ENCODE measurements around the gene NUCB2.

The NUCB2 gene

DNA sequence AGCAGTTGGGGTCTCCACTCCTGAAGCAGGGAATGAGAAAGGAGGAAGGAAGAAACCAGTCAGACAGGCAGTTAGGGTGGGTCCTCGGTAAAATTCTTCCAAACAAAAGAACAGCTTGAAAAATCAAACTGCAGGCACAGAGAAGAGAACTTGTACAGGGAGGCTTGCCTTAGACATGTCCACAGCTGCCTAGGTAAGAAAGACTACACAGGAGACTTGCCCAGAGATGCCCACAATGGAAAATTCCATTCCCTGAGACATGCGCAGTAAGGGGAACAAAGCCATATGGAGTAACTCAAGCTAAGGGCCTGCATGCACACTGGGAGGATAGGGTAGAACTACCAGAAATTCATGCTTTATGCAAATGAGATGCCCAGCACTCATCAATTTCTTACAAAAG lies 102.1 kb downstream of the NUCB2 start:
- TF ChIP-seq SPI1 (IDR thresholded peaks at IDR 0.05; ENCODE audit: borderline replicate concordance, low read depth) (no peak), REST (IDR thresholded peaks at IDR 0.05; ENCODE audit: insufficient replicate concordance, low read depth) (no peak), GABPA (IDR thresholded peaks at IDR 0.05; ENCODE audit: low read depth) (no peak), POLR2AphosphoS5 (IDR thresholded peaks at IDR 0.05; ENCODE audit: low read depth) (no peak)
- TF ChIP-seq, protein P1, sequence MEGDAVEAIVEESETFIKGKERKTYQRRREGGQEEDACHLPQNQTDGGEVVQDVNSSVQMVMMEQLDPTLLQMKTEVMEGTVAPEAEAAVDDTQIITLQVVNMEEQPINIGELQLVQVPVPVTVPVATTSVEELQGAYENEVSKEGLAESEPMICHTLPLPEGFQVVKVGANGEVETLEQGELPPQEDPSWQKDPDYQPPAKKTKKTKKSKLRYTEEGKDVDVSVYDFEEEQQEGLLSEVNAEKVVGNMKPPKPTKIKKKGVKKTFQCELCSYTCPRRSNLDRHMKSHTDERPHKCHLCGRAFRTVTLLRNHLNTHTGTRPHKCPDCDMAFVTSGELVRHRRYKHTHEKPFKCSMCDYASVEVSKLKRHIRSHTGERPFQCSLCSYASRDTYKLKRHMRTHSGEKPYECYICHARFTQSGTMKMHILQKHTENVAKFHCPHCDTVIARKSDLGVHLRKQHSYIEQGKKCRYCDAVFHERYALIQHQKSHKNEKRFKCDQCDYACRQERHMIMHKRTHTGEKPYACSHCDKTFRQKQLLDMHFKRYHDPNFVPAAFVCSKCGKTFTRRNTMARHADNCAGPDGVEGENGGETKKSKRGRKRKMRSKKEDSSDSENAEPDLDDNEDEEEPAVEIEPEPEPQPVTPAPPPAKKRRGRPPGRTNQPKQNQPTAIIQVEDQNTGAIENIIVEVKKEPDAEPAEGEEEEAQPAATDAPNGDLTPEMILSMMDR (IDR thresholded peaks at IDR 0.05; ENCODE audit: insufficient read depth, low read length), result no peak
- DNase-seq (ENCODE audit: low read depth in 1 of 2, low spot score in 1 of 2), result no peak
- no peak overlapping the region for H3K27ac ChIP-seq (replicated peaks)
- no peaks in the 10 kb centered on the region for H3K27me3 ChIP-seq (ENCODE audit: insufficient read depth, poor library complexity, severe bottlenecking)
- no peak overlapping the region for H3K4me3 ChIP-seq (replicated peaks; ENCODE audit: insufficient read depth, low read length)

DNA sequence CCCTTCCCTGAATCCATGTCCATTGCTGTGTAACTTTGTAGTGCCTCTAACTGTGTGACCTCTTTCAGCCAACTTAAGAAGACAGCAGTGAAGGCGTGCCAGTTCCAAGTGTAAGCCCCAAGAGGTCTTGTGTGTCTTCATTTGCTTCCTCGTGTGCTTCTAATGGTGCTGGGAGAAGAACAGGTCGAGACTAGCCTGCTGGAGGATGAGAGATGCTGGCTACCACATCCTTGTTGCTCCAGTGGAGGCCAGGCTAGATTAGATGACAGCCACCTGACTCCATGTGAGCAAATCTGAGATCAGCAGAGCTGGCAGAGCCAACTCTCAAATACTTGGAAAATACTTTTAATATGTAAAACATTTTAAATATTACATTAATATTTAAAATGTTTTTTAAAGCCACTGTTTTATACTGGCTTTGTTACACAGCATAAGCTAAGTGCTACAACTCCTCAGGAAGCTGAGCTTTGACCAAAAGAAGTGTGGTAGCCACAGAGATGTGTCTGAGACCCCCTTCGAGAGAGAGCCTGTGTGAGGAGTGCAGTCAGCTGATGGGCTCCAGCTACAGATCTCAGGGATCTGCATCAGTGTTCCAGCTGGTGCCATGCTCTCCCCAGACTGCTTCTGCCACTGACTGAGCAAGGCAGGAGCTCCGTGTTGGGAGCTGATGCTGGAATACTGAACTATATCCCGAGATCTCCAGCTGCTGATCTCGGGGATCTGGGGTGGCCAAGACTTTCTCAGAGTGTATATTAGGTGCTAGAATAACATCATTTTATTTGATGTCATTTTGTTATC lies 103.0 kb downstream of the NUCB2 start:
- TF ChIP-seq GABPA (IDR thresholded peaks at IDR 0.05; ENCODE audit: low read depth), result no peak
- no peak for TF ChIP-seq SPI1 (IDR thresholded peaks at IDR 0.05; ENCODE audit: borderline replicate concordance, low read depth)
- TF ChIP-seq REST (IDR thresholded peaks at IDR 0.05; ENCODE audit: insufficient replicate concordance, low read depth), result no peak
- no peak for TF ChIP-seq POLR2AphosphoS5 (IDR thresholded peaks at IDR 0.05; ENCODE audit: low read depth)
- TF ChIP-seq, protein P1 (IDR thresholded peaks at IDR 0.05; ENCODE audit: insufficient read depth, low read length), result no peak
- no peak for DNase-seq (ENCODE audit: low read depth in 1 of 2, low spot score in 1 of 2)
- no peak overlapping the region for H3K4me3 ChIP-seq (replicated peaks; ENCODE audit: insufficient read depth, low read length)
- H3K27me3 ChIP-seq (ENCODE audit: insufficient read depth, poor library complexity, severe bottlenecking), result no peaks in the 10 kb centered on the region
- H3K27ac ChIP-seq (replicated peaks), result no peak overlapping the region

- no peak overlapping the region for H3K27ac ChIP-seq (replicated peaks)
- TF ChIP-seq GABPA (IDR thresholded peaks at IDR 0.05; ENCODE audit: low read depth) (no peak), POLR2AphosphoS5 (IDR thresholded peaks at IDR 0.05; ENCODE audit: low read depth) (no peak), REST (IDR thresholded peaks at IDR 0.05; ENCODE audit: insufficient replicate concordance, low read depth) (no peak), SPI1 (IDR thresholded peaks at IDR 0.05; ENCODE audit: borderline replicate concordance, low read depth) (no peak)
- TF ChIP-seq, protein P1 (IDR thresholded peaks at IDR 0.05; ENCODE audit: insufficient read depth, low read length), result no peak
- H3K4me3 ChIP-seq (replicated peaks; ENCODE audit: insufficient read depth, low read length), result no peak overlapping the region
- no peaks in the 10 kb centered on the region for H3K27me3 ChIP-seq (ENCODE audit: insufficient read depth, poor library complexity, severe bottlenecking)
- DNase-seq (ENCODE audit: low read depth in 1 of 2, low spot score in 1 of 2), result no peak
These were observed 104.6 kb downstream of the NUCB2 start for GRCh38 chr11:17381156-17381555.
